ENCODE data around the gene CD1D. TPM values are rescaled to one million over a fixed set of nuclear protein-coding genes. Genes with fewer than 3 reads are reported as not detected.

Gene CD1D
- total and polyA plus RNA-seq, 4 donors: 1.1 to 8.4 (median 4.0) TPM

DNA sequence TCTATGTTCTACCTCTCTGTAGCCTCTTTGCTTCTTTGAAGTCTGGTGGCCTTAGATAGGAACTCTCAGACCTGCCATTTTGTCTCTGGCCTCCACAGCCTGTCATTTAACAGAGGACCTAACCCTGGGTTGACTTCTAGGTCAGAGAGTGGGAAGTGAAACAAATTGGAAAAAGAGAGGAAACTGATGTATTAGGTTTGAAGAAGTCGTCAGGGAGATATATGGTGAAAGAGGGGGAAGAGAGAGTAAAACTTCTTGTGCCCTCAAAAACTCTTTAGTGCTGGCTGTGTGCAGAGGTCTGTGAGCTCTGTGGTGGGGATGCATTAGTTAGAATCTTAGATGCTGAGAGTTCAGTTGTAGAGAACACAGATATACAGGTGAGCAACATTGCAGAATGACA lies 30.2 kb upstream of the CD1D start:
- DNase-seq (ENCODE audit: low spot score): no peak
- Histone ChIP-seq H3K9me3 (ENCODE audit: control insufficient read depth in 4 of 4, low read length in 3 of 4) (no peaks in the 10 kb centered on the region), H3K9ac (ENCODE audit: low read depth in 1 of 2, low read length in 2 of 2) (no peak overlapping the region), H3K4me1 (ENCODE audit: control insufficient read depth in 4 of 4, insufficient read depth in 4 of 4, low read length in 3 of 4) (peaks cover 0 to 13% (median 4%) of the 10 kb centered on the region in 4 donors), H3K4me3 (ENCODE audit: low read depth in 1 of 3, low read length in 3 of 3) (no peak overlapping the region), H3K27ac (ENCODE audit: low read depth in 1 of 2, low read length in 2 of 2) (no peak overlapping the region), H3K36me3 (ENCODE audit: control insufficient read depth in 4 of 4, insufficient read depth in 3 of 4, low read depth in 1 of 4, low read length in 3 of 4) (no peaks in the 10 kb centered on the region), H3K27me3 (ENCODE audit: control insufficient read depth in 4 of 4, insufficient read depth in 4 of 4, low read length in 3 of 4) (peaks cover 0 to under 1% (median 0%) of the 10 kb centered on the region in 4 donors)
- 70% methylated on average over 1 of the region's 1 CpG for WGBS
- TF ChIP-seq FOXA2 (IDR thresholded peaks at IDR 0.05) (no peak), SP1 (IDR thresholded peaks at IDR 0.05) (no peak), TAF1 (conservative IDR thresholded peaks at IDR 0.05) (no peak), GABPA (IDR thresholded peaks at IDR 0.05 in 1 of 2, conservative IDR thresholded peaks at IDR 0.05 in 1 of 2) (no peak), NR2F2 (IDR thresholded peaks at IDR 0.05) (no peak), YY1 (IDR thresholded peaks at IDR 0.05) (no peak), RAD21 (IDR thresholded peaks at IDR 0.05) (no peak)
- TF ChIP-seq, protein P1, sequence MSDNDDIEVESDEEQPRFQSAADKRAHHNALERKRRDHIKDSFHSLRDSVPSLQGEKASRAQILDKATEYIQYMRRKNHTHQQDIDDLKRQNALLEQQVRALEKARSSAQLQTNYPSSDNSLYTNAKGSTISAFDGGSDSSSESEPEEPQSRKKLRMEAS (IDR thresholded peaks at IDR 0.05): no peak
- TF ChIP-seq, protein P2, sequence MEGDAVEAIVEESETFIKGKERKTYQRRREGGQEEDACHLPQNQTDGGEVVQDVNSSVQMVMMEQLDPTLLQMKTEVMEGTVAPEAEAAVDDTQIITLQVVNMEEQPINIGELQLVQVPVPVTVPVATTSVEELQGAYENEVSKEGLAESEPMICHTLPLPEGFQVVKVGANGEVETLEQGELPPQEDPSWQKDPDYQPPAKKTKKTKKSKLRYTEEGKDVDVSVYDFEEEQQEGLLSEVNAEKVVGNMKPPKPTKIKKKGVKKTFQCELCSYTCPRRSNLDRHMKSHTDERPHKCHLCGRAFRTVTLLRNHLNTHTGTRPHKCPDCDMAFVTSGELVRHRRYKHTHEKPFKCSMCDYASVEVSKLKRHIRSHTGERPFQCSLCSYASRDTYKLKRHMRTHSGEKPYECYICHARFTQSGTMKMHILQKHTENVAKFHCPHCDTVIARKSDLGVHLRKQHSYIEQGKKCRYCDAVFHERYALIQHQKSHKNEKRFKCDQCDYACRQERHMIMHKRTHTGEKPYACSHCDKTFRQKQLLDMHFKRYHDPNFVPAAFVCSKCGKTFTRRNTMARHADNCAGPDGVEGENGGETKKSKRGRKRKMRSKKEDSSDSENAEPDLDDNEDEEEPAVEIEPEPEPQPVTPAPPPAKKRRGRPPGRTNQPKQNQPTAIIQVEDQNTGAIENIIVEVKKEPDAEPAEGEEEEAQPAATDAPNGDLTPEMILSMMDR (IDR thresholded peaks at IDR 0.05; ENCODE audit: low read depth, low read length, missing input control): no peak
- TF ChIP-seq, protein P3, sequence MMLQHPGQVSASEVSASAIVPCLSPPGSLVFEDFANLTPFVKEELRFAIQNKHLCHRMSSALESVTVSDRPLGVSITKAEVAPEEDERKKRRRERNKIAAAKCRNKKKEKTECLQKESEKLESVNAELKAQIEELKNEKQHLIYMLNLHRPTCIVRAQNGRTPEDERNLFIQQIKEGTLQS (IDR thresholded peaks at IDR 0.05): no peak

DNA sequence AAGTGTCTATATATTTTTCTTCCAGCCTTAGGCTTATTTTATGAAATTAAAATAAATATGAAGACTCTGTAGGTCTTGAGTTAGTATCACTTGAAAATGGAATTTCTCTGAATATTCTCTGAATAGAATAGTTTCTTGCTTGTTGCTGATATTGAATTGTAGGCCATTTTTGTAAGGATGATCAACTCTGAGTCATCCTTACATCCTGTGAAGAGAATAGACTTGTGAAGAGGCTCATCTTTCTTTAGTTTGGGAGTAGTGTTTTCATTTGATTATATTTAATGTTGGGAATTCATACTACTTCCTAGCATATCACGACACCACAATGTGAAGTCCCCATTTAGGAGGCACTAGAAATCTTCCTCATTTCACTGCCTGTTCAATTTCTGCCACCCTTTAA lies 27.5 kb upstream of the CD1D start:
- no peak overlapping the region for H3K9ac ChIP-seq (ENCODE audit: low read depth in 1 of 2, low read length in 2 of 2)
- H3K9me3 ChIP-seq (ENCODE audit: control insufficient read depth in 4 of 4, low read length in 3 of 4): no peaks in the 10 kb centered on the region
- H3K4me1 ChIP-seq (ENCODE audit: control insufficient read depth in 4 of 4, insufficient read depth in 4 of 4, low read length in 3 of 4): peaks cover 0 to 13% (median 4%) of the 10 kb centered on the region in 4 donors
- DNase-seq (ENCODE audit: low spot score): no peak
- no peak for TF ChIP-seq RAD21 (IDR thresholded peaks at IDR 0.05)
- H3K4me3 ChIP-seq (ENCODE audit: low read depth in 1 of 3, low read length in 3 of 3): no peak overlapping the region
- peaks cover 0 to 4% (median 0%) of the 10 kb centered on the region in 4 donors for H3K27me3 ChIP-seq (ENCODE audit: control insufficient read depth in 4 of 4, insufficient read depth in 4 of 4, low read length in 3 of 4)
- H3K36me3 ChIP-seq (ENCODE audit: control insufficient read depth in 4 of 4, insufficient read depth in 3 of 4, low read depth in 1 of 4, low read length in 3 of 4): no peaks in the 10 kb centered on the region
- WGBS: 79% methylated on average over 1 of the region's 1 CpG
- H3K27ac ChIP-seq (ENCODE audit: low read depth in 1 of 2, low read length in 2 of 2): no peak overlapping the region

DNA sequence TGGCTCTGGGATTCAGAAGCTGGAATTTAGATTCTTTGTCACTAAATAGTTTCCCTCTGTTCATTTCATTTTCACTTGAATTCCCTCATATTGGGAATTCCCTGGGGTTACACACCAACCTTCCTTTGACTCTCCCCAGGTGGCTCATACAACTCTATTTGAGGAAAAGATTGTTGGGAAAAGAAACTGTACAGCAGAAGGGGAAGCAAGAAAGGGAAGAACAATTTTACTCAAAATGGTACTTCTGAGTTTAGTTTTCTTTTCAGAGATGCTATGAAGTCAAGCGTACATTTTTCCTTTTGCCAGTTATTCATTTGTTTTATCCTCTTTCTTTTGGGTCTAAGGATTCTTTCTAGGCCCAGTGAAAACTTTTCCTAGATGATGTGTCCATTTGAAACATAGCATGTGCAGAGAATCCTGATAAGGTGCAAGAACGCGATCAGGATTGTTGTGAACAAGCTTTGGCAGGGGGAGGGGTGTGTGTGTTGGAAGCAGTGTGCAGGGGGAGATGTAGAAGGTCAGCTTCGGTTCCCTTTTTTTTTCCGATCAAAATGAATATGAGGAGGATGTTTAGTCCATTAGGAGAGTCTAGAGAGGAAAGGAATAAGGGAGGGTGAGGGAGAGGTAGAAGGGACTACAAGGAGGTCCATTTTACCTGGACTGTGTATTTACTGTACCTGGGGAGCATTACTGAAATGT lies 26.8 kb upstream of the CD1D start:
- Histone ChIP-seq H3K27ac (ENCODE audit: low read depth in 1 of 2, low read length in 2 of 2) (no peak overlapping the region), H3K9me3 (ENCODE audit: control insufficient read depth in 4 of 4, low read length in 3 of 4) (no peaks in the 10 kb centered on the region), H3K4me1 (ENCODE audit: control insufficient read depth in 4 of 4, insufficient read depth in 4 of 4, low read length in 3 of 4) (peaks cover 0 to 12% (median 3%) of the 10 kb centered on the region in 4 donors), H3K27me3 (ENCODE audit: control insufficient read depth in 4 of 4, insufficient read depth in 4 of 4, low read length in 3 of 4) (peaks cover 0 to 4% (median 0%) of the 10 kb centered on the region in 4 donors), H3K9ac (ENCODE audit: low read depth in 1 of 2, low read length in 2 of 2) (no peak overlapping the region), H3K4me3 (ENCODE audit: low read depth in 1 of 3, low read length in 3 of 3) (no peak overlapping the region), H3K36me3 (ENCODE audit: control insufficient read depth in 4 of 4, insufficient read depth in 3 of 4, low read depth in 1 of 4, low read length in 3 of 4) (no peaks in the 10 kb centered on the region)
- TF ChIP-seq GABPA (IDR thresholded peaks at IDR 0.05 in 1 of 2, conservative IDR thresholded peaks at IDR 0.05 in 1 of 2): no peak
- TF ChIP-seq EGR1 (IDR thresholded peaks at IDR 0.05; ENCODE audit: low read depth in 2 of 2): no peak
- TF ChIP-seq YY1 (IDR thresholded peaks at IDR 0.05): no peak
- TF ChIP-seq HNF4A (conservative IDR thresholded peaks at IDR 0.05): no peak
- TF ChIP-seq, protein P3 (IDR thresholded peaks at IDR 0.05): no peak
- no peak for TF ChIP-seq RXRA (IDR thresholded peaks at IDR 0.05)
- no peak for TF ChIP-seq TAF1 (conservative IDR thresholded peaks at IDR 0.05)
- no peak for TF ChIP-seq RAD21 (IDR thresholded peaks at IDR 0.05)
- no peak for TF ChIP-seq SP1 (IDR thresholded peaks at IDR 0.05)
- TF ChIP-seq, protein P4, sequence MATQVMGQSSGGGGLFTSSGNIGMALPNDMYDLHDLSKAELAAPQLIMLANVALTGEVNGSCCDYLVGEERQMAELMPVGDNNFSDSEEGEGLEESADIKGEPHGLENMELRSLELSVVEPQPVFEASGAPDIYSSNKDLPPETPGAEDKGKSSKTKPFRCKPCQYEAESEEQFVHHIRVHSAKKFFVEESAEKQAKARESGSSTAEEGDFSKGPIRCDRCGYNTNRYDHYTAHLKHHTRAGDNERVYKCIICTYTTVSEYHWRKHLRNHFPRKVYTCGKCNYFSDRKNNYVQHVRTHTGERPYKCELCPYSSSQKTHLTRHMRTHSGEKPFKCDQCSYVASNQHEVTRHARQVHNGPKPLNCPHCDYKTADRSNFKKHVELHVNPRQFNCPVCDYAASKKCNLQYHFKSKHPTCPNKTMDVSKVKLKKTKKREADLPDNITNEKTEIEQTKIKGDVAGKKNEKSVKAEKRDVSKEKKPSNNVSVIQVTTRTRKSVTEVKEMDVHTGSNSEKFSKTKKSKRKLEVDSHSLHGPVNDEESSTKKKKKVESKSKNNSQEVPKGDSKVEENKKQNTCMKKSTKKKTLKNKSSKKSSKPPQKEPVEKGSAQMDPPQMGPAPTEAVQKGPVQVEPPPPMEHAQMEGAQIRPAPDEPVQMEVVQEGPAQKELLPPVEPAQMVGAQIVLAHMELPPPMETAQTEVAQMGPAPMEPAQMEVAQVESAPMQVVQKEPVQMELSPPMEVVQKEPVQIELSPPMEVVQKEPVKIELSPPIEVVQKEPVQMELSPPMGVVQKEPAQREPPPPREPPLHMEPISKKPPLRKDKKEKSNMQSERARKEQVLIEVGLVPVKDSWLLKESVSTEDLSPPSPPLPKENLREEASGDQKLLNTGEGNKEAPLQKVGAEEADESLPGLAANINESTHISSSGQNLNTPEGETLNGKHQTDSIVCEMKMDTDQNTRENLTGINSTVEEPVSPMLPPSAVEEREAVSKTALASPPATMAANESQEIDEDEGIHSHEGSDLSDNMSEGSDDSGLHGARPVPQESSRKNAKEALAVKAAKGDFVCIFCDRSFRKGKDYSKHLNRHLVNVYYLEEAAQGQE (IDR thresholded peaks at IDR 0.05): no peak
- TF ChIP-seq FOXA2 (IDR thresholded peaks at IDR 0.05): no peak
- no peak for TF ChIP-seq HNF4G (IDR thresholded peaks at IDR 0.05)
- TF ChIP-seq, protein P2 (IDR thresholded peaks at IDR 0.05; ENCODE audit: low read depth, low read length, missing input control): no peak
- no peak for TF ChIP-seq FOXA1 (IDR thresholded peaks at IDR 0.05)
- no peak for DNase-seq (ENCODE audit: low spot score)
- 72% methylated on average over 5 of the region's 5 CpGs for WGBS

Measured in liver (tissue), 9 donors.